ENCODE measurements around the gene PIK3CB. TPM values are rescaled to one million over a fixed set of nuclear protein-coding genes. Genes with fewer than 3 reads are reported as not detected.
"Not testable (repeated sequence)": the region's sequence is repeated elsewhere in the genome, so short reads cannot be mapped to it uniquely, and the experiment has no call there.

Gene PIK3CB
- polyA plus RNA-seq, 6 donors from 2014 or later, result 3.0 to 15.2 (median 10.9) TPM

GRCh38 chr3:138732456-138732855 lies 102.3 kb downstream of the PIK3CB start:
- Mint-ChIP-seq H3K4me1 (no peaks in the 10 kb centered on the region), H3K36me3 (peaks cover 16 to 21% of the 10 kb centered on the region in 2 donors), H3K9me3 (no peaks in the 10 kb centered on the region), H3K27ac (no peak overlapping the region), H3K27me3 (no peaks in the 10 kb centered on the region), H3K4me3 (no peak overlapping the region)
- no peak for ATAC-seq (ENCODE audit: low read depth in 2 of 2)
- DNase-seq, result no peak

GRCh38 chr3:138726946-138727730 lies 107.6 kb downstream of the PIK3CB start:
- ATAC-seq (ENCODE audit: low read depth in 2 of 2), result no peak
- Mint-ChIP-seq H3K9me3 (no peaks in the 10 kb centered on the region), H3K36me3 (peaks cover 9 to 11% of the 10 kb centered on the region in 2 donors), H3K4me3 (no peak overlapping the region), H3K27me3 (no peaks in the 10 kb centered on the region), H3K4me1 (peaks cover 8 to 14% (median 13%) of the 10 kb centered on the region in 3 donors), H3K27ac (peak overlapping the region in 1 of 6 donors; percentile 81)
- no peak for DNase-seq

GRCh38 chr3:138726042-138726441 lies 108.7 kb downstream of the PIK3CB start:
- not testable (repeated sequence) for DNase-seq; H3K36me3 Mint-ChIP-seq; H3K4me3 Mint-ChIP-seq; H3K27ac Mint-ChIP-seq; H3K27me3 Mint-ChIP-seq; H3K9me3 Mint-ChIP-seq; ATAC-seq (ENCODE audit: low read depth in 2 of 2)
- H3K4me1 Mint-ChIP-seq, result peaks cover 8 to 14% (median 13%) of the 10 kb centered on the region in 3 donors

GRCh38 chr3:138725116-138725515 lies 109.6 kb downstream of the PIK3CB start:
- no peak for ATAC-seq (ENCODE audit: low read depth in 2 of 2)
- H3K36me3 Mint-ChIP-seq, result peaks cover 7 to 9% of the 10 kb centered on the region in 2 donors
- no peaks in the 10 kb centered on the region for H3K27me3 Mint-ChIP-seq
- no peak overlapping the region for H3K4me3 Mint-ChIP-seq
- no peaks in the 10 kb centered on the region for H3K9me3 Mint-ChIP-seq
- no peak overlapping the region for H3K27ac Mint-ChIP-seq
- peaks cover 8 to 14% (median 13%) of the 10 kb centered on the region in 3 donors for H3K4me1 Mint-ChIP-seq
- no peak for DNase-seq

GRCh38 chr3:138724443-138724842 lies 110.3 kb downstream of the PIK3CB start:
- H3K27ac Mint-ChIP-seq, result no peak overlapping the region

GRCh38 chr3:138718849-138719248 lies 115.9 kb downstream of the PIK3CB start:
- no peak for ATAC-seq (ENCODE audit: low read depth in 2 of 2)
- no peak overlapping the region for H3K27ac Mint-ChIP-seq

More at GRCh38 chr3:138724443-138724842, 110.3 kb downstream of the PIK3CB start:
- no peak for ATAC-seq (ENCODE audit: low read depth in 2 of 2)
- no peak for DNase-seq
- Mint-ChIP-seq H3K36me3 (peaks cover 6 to 9% of the 10 kb centered on the region in 2 donors), H3K4me3 (no peak overlapping the region), H3K4me1 (peaks cover 8 to 14% (median 13%) of the 10 kb centered on the region in 3 donors), H3K9me3 (no peaks in the 10 kb centered on the region), H3K27me3 (no peaks in the 10 kb centered on the region)

GRCh38 chr3:138717348-138717747 lies 117.4 kb downstream of the PIK3CB start:
- DNase-seq (no peak), ATAC-seq (ENCODE audit: low read depth in 2 of 2) (no peak)
- Mint-ChIP-seq H3K27me3 (no peaks in the 10 kb centered on the region), H3K4me3 (no peak overlapping the region), H3K27ac (no peak overlapping the region), H3K4me1 (no peaks in the 10 kb centered on the region), H3K9me3 (peaks cover 0 to 3% (median 0%) of the 10 kb centered on the region in 7 donors), H3K36me3 (peaks cover 0 to 17% of the 10 kb centered on the region in 2 donors)

More at GRCh38 chr3:138718849-138719248, 115.9 kb downstream of the PIK3CB start:
- Mint-ChIP-seq H3K4me3 (no peak overlapping the region), H3K9me3 (peaks cover 0 to 3% (median 0%) of the 10 kb centered on the region in 7 donors), H3K36me3 (peaks cover 0 to 13% of the 10 kb centered on the region in 2 donors), H3K4me1 (peaks cover 0 to 2% (median 0%) of the 10 kb centered on the region in 3 donors), H3K27me3 (no peaks in the 10 kb centered on the region)
- DNase-seq, result no peak

- peaks cover 10 to 12% of the 10 kb centered on the region in 2 donors for H3K36me3 Mint-ChIP-seq
- no peak overlapping the region for H3K27ac Mint-ChIP-seq
- no peaks in the 10 kb centered on the region for H3K4me1 Mint-ChIP-seq
Measured at GRCh38 chr3:138712086-138712485, 122.6 kb downstream of the PIK3CB start.

GRCh38 chr3:138705675-138706074 lies 129.1 kb downstream of the PIK3CB start:
- ATAC-seq (ENCODE audit: low read depth in 2 of 2) (no peak), DNase-seq (no peak)
- Mint-ChIP-seq H3K27me3 (no peaks in the 10 kb centered on the region), H3K4me1 (no peaks in the 10 kb centered on the region), H3K4me3 (no peak overlapping the region), H3K9me3 (no peaks in the 10 kb centered on the region), H3K27ac (no peak overlapping the region), H3K36me3 (peaks cover 8 to 10% of the 10 kb centered on the region in 2 donors)

More at GRCh38 chr3:138712086-138712485, 122.6 kb downstream of the PIK3CB start:
- no peak for ATAC-seq (ENCODE audit: low read depth in 2 of 2)
- Mint-ChIP-seq H3K9me3 (no peaks in the 10 kb centered on the region), H3K4me3 (no peak overlapping the region), H3K27me3 (no peaks in the 10 kb centered on the region)
- DNase-seq, result no peak

- Mint-ChIP-seq H3K4me1 (no peaks in the 10 kb centered on the region), H3K27ac (no peak overlapping the region), H3K4me3 (no peak overlapping the region), H3K9me3 (no peaks in the 10 kb centered on the region), H3K27me3 (no peaks in the 10 kb centered on the region), H3K36me3 (no peaks in the 10 kb centered on the region)
- DNase-seq (no peak), ATAC-seq (ENCODE audit: low read depth in 2 of 2) (no peak)
Measured at GRCh38 chr3:138696666-138697370, 137.9 kb downstream of the PIK3CB start.

- DNase-seq, result no peak
- H3K9me3 Mint-ChIP-seq, result no peaks in the 10 kb centered on the region
- H3K4me1 Mint-ChIP-seq, result no peaks in the 10 kb centered on the region
- ATAC-seq (ENCODE audit: low read depth in 2 of 2), result no peak
- peak overlapping the region in 1 of 8 donors; percentile 33 for H3K4me3 Mint-ChIP-seq
- no peaks in the 10 kb centered on the region for H3K36me3 Mint-ChIP-seq
- no peaks in the 10 kb centered on the region for H3K27me3 Mint-ChIP-seq
- peak overlapping the region in 2 of 6 donors; percentile 18 to 60 for H3K27ac Mint-ChIP-seq
Measured at GRCh38 chr3:138694287-138695007, 140.3 kb downstream of the PIK3CB start.

- Mint-ChIP-seq H3K27ac (no peak overlapping the region), H3K4me1 (peaks cover 16 to 21% (median 19%) of the 10 kb centered on the region in 3 donors), H3K9me3 (no peaks in the 10 kb centered on the region), H3K36me3 (no peaks in the 10 kb centered on the region), H3K4me3 (no peak overlapping the region), H3K27me3 (no peaks in the 10 kb centered on the region)
- no peak for DNase-seq
- no peak for ATAC-seq (ENCODE audit: low read depth in 2 of 2)
Measured at GRCh38 chr3:138692152-138692551, 142.6 kb downstream of the PIK3CB start.

- H3K27me3 Mint-ChIP-seq, result no peaks in the 10 kb centered on the region
- no peaks in the 10 kb centered on the region for H3K36me3 Mint-ChIP-seq
- no peaks in the 10 kb centered on the region for H3K9me3 Mint-ChIP-seq
- ATAC-seq (ENCODE audit: low read depth in 2 of 2), result no peak
- peak overlapping the region in 4 of 6 donors; percentile 32 to 90 (median 66) for H3K27ac Mint-ChIP-seq
- DNase-seq, result no peak
- no peak overlapping the region for H3K4me3 Mint-ChIP-seq
- H3K4me1 Mint-ChIP-seq, result peaks cover 23 to 29% (median 25%) of the 10 kb centered on the region in 3 donors
Measured at GRCh38 chr3:138691351-138691750, 143.4 kb downstream of the PIK3CB start.
